DND-41 (cell line): Measurements from ENCODE around the gene TNNC1.

Experiments
- ATAC-seq: fragments of 200-7000 bp; cut with Tn5 transposase; 3 replicates; pipeline ENCODE4 v1.9.1; 2021; ENCODE audit warnings: low read depth; ENCODE audit not compliant: insufficient read depth
- DNase-seq: peaks from one replicate; pipeline ENCODE4 v3.0.0-alpha.2; 2020
- H2AFZ ChIP-seq: 2 replicates; pipeline ENCODE4 v1.6.0; 2012; ENCODE audit warnings: low read depth, low read length
- H3K27ac ChIP-seq: 2 replicates; pipeline ENCODE4 v1.5.1; 2012; ENCODE audit warnings: low read length, inconsistent platforms
- H3K27me3 ChIP-seq: fragments of 200-600 bp; sonication (generic); 2 replicates; pipeline ENCODE4 v1.6.0; 2012; ENCODE audit warnings: low read length, mild to moderate bottlenecking, inconsistent platforms; ENCODE audit not compliant: insufficient read depth, poor library complexity
- H3K36me3 ChIP-seq: 2 replicates; pipeline ENCODE4 v1.5.1; 2012; ENCODE audit warnings: low read length, inconsistent platforms; ENCODE audit not compliant: insufficient read depth
- H3K4me1 ChIP-seq: 2 replicates; pipeline ENCODE4 v1.5.1; 2012; ENCODE audit warnings: mild to moderate bottlenecking, low read length; ENCODE audit not compliant: insufficient read depth
- H3K4me2 ChIP-seq: 2 replicates; pipeline ENCODE4 v1.6.0; 2012; ENCODE audit warnings: mild to moderate bottlenecking, moderate library complexity, low read length, inconsistent platforms; ENCODE audit not compliant: insufficient read depth
- H3K4me3 ChIP-seq, 2 experiments: fragments of 200-600 bp in 1 of 2; shearing (Covaris generic) in 1 of 2; 2 replicates each; pipeline ENCODE4 v1.5.1; 2012 to 2016; ENCODE audit warnings: inconsistent platforms in 2 of 2, low read length in 2 of 2, mild to moderate bottlenecking in 2 of 2, low read depth in 1 of 2, moderate library complexity in 1 of 2
- H3K79me2 ChIP-seq: 2 replicates; pipeline ENCODE4 v1.6.0; 2012; ENCODE audit warnings: low read length, inconsistent platforms; ENCODE audit not compliant: insufficient read depth
- H3K9ac ChIP-seq: 2 replicates; pipeline ENCODE4 v1.6.0; 2012; ENCODE audit warnings: low read depth, mild to moderate bottlenecking, inconsistent platforms, low read length, moderate library complexity
- H3K9me3 ChIP-seq: 2 replicates; pipeline ENCODE4 v1.5.1; 2012; ENCODE audit warnings: low read length, moderate library complexity, mild to moderate bottlenecking, inconsistent platforms; ENCODE audit not compliant: insufficient read depth, severe bottlenecking
- H4K20me1 ChIP-seq: 2 replicates; pipeline ENCODE4 v1.6.0; 2012; ENCODE audit warnings: low read length; ENCODE audit not compliant: insufficient read depth
- CTCF ChIP-seq: IDR thresholded peaks from 2 replicates; pipeline ENCODE4 v1.5.1; 2012; ENCODE audit warnings: borderline replicate concordance, low read length, moderate library complexity, mild to moderate bottlenecking; ENCODE audit not compliant: poor library complexity, severe bottlenecking; ENCODE audit errors: extremely low read depth
- EZH2 ChIP-seq: IDR thresholded peaks from 3 replicates; pipeline ENCODE4 v1.6.1; 2012; ENCODE audit warnings: borderline replicate concordance, low read depth, mild to moderate bottlenecking, moderate library complexity, low read length, inconsistent platforms; ENCODE audit not compliant: severe bottlenecking

Gene TNNC1

GRCh38 chr3:52401551-52401950 is 52.3 kb downstream of the TNNC1 start:
- Histone ChIP-seq H3K4me2 (no peak overlapping the region), H3K79me2 (no peaks in the 10 kb centered on the region)

More at GRCh38 chr3:52401551-52401950, 52.3 kb downstream of the TNNC1 start:
- Histone ChIP-seq H3K4me3 (no peak overlapping the region), H4K20me1 (peaks cover 35% of the 10 kb centered on the region), H2AFZ (no peak overlapping the region), H3K9ac (no peak overlapping the region), H3K9me3 (no peaks in the 10 kb centered on the region), H3K4me1 (peaks cover under 1% of the 10 kb centered on the region; the same call in 1 of the 2 replicates), H3K27me3 (no peaks in the 10 kb centered on the region), H3K27ac (no peak overlapping the region), H3K36me3 (peaks cover 66% of the 10 kb centered on the region)
- DNase-seq (no peak), ATAC-seq (no peak)
- TF ChIP-seq CTCF: no peak
- TF ChIP-seq EZH2: no peak
